GM18873 (cell line): Measurements from ENCODE around the gene KIF22.
"Not testable (repeated sequence)": the region's sequence is repeated elsewhere in the genome, so short reads cannot be mapped to it uniquely, and the experiment has no call there.

Experiments used
- ATAC-seq: cut with Tn5 transposase; IDR thresholded peaks from one replicate; pipeline ENCODE4 v1.9.1; 2021; ENCODE audit warnings: mild to moderate bottlenecking, moderate library complexity, moderate number of reproducible peaks; ENCODE audit not compliant: unreplicated experiment, low FRiP score

The KIF22 gene

DNA sequence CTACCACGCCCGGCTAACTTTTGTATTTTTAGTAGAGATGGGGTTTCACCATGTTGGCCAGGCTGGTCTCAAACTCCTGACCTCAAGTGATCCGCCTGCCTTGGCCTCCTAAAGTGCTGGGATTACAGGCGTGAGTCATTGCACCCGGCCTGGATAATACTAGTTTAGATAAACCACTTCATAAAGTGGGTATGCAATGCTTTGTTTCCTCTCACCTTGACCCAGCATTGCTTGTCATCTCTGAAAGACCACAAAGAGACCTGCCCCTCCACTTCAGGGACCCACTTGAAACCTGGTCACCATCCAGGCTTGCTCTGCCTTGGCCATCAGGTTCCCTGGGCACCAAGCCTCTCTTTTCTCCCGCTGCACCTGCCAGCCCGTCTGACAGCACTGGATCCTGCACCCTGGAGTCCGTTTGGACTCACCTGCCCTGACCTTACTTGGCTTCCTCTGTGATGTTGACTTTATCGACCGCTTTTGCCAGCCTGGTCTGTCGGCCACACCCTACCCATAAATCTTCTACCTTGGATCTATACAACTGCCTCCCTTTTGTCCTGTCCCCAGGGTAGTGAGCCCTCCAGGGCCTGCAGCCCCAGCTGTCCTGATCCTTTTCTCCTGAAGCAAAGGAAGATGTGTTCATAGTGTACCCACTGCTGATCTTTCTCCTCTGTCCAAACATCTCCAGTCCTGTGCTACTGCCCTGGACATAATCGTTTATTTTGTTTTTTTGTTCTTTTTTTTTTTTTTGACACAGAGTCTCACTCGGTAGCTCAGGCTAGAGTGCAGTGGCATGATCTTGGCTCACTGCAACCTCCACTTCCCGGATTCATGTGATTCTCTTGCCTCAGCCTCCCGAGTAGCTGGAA, 25.2 kb upstream of the KIF22 start:
- ATAC-seq: no peak

DNA sequence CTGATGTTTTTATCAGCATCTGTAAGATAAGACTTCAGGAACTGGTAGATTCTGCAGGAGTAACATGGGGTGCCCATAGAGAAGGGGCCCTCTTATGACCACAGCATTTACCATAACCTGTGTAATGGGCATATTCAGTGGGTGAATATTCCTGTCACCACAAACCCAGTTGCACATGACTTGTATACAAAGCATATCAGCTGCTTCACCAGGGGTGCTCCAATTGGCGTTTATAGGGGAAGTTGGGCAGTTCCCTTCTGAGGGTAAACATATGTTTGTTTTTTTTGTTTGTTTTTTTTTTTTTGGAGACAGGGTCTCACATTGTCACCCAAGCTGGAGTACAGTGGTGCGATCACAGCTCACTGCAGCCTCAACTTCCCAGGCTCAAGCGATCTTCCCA, 24.0 kb upstream of the KIF22 start:
- no peak for ATAC-seq

DNA sequence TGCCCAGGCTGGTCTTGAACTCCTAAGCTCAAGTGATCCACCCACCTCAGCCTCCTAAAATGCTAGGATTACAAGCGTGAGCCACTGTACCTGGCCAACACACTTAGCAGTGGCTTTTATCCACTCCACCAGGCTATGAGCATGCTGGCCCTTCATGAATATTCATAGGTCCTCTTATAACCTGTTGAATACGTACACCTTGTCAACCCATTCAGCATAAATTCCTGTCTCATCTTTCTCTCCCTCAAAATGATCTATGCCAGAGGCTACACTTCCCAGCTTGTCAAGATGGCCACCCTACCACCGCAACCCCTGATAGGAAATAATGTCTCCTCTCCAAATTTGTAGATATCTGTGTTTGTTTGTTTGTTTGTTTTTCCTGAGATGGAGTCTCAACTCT, 23.5 kb upstream of the KIF22 start:
- no peak for ATAC-seq

DNA sequence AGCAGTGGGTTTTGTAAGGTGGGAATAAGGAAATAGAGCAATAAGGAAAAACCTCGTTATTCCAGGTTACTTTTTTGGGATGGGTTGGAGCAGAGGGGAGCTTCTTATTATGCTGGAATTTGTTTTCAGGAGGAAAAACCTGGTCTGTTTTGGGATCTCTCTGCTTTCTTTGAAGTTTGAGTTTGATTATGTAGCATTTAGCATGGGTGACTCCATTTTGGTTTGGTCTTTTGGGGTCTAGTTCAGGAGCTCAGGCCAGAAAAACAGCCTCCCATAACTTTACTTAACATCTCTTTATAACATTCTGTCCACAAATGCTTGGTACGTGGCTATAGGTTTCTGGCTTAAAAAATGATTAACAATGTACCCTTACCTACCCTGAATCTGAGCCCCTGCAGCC, 21.0 kb upstream of the KIF22 start:
- no peak for ATAC-seq

DNA sequence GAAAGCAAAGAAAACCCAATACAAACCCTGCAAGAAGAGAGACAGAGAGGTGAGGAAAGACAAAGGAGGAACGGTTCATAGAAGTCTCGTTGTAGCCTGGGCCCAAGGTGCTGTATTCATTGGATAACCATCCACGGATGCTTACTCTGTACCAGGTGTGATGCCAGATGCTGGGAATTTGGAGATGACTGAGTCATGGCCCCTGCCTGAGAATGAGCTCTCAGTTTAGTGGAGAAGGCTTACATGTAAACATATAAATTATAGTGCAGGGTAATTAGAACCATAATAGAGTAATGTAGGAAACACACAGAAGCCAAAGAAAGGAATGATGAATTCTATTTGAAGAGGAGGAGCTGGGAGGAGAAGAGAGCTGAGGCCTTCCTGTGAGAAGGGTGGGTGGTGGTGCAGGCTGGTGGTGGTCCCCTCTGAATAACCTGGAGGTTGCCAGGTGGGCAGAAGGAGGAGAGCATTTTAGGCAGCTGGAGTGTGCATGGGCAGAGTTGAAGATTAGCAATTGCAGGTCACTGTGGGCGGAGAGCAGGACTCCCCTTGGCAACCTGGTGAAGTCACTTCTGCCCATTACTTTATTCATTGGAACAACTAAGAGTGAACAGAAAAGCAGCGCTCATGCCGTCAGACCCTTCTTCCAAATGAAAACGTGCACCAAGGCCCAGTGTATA, 20.2 kb upstream of the KIF22 start:
- no peak for ATAC-seq

DNA sequence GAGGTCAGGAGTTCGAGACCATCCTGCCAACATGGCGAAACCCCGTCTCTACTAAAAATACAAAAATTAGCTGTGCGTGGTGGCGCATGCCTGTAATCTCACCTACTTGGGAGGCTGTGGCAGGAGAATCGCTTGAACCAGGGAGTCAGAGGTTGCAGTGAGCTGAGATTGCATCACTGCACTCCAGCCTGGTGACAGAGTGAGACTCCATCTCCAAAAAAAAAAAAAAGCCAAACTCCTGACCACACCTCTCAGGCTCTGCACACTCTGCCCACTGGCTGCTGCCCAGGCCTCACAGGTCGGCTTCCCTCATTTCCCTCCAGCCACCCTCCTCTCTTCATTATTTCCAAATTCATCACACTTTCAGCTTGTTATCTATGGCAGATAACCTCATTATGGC, 18.2 kb upstream of the KIF22 start:
- not testable (repeated sequence) for ATAC-seq

DNA sequence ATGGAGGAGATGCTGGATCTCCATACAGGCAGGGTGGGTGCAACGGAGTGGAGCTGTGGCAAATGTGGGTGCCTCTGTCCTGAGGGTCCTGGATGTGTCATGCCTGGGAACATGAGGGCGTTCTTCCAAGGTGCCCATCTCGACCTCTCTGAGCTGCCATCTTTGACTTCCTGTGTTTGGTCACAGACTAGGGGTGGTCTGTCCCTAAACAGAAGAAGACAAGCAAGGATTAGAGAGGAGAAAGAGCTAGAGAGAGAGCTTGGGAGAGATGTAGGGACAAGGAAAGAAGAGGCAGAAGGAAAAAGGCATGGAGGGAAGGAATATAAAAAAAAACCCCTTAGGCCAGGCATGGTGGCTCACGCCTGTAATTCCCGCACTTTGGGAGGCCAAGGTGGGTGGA, 15.8 kb upstream of the KIF22 start:
- no peak for ATAC-seq

DNA sequence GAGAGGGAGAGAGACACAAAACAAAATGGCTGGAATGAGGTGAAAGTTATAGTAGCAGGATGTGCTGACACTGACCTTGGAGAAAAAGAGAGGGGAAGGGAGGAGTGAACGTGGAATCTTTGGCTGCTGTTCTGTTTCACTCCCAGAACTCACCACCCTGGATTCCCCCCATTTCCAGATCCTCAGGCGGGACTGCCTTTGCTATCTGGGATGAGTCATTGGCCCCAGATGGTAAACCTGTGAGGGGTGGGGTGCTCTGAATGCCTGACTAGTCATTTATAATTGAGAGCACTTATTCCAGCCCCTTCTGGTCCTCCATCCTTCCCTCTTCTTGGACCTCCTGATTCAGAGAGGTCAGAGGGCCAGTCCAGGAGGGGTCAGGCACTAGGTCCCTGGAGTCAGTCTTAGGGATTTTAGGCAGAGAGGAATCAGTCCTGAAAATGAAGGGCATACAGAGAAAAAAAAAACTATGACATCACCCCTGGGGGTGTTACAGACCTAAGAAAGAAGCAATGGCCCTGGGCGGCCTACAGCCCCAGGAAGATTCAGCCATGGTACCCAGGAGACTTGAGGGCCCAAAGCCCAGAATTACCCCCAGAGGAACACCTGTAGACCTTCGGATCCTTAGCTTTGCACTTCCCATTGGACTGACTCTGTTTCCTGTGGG, 14.7 kb upstream of the KIF22 start:
- ATAC-seq: no peak

DNA sequence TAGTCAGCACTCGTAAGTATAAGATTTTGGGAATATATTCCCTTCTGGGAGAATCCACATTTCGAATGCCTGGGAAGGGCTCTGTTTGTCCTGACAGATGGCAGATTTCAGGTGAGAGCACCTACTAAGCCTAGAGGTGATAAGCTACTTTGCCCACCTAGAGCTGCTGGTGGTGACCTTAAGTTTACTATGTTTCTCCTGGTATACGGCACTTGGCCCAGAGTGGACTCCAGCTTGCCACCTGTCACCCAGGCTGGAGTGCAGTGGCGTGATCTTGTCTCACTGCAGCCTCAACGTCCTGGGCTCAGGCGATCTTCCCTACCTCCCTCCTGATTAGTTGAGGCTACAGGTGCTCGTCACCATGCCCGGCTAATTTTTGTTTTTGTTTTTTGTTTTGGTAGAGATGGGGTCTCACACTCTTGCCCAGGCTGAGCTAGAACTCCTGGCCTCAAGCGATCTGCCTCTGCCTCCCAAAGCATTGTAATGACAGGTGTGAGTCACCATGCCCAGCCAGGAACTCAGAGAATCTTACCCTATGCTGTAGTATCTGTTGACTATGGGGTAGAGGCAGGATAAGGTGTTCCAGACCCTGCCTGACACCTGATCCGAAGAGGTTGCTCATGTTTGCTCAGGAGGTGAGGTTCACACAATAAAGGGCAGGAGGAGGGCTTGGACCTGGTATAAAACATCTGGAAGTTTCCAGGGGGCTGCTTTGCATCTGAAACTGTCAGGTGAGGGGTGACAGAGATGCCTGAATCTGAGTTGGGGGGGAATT, 12.8 kb upstream of the KIF22 start, which contains the start of gene ZG16:
TSS of gene ZG16 (plus strand) at position 681 of the 775 bp plus-strand sequence. CDS start 1,011 bp downstream, outside the sequence.
- no peak for ATAC-seq

DNA sequence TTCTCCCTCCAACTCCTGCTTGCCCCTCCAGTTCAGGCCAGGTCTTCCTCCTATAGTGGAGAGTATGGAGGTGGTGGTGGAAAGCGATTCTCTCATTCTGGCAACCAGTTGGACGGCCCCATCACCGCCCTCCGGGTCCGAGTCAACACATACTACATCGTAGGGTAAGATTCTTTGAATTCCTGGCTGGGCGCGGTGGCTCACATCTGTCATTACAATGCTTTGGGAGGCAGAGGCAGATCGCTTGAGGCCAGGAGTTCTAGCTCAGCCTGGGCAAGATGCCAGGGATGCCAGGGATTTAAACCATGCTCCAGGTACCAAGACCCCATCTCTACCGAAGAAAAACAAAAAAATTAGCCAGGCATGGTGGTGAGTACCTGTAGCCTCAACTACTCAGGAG, 11.1 kb upstream of the KIF22 start:
- ATAC-seq: no peak

DNA sequence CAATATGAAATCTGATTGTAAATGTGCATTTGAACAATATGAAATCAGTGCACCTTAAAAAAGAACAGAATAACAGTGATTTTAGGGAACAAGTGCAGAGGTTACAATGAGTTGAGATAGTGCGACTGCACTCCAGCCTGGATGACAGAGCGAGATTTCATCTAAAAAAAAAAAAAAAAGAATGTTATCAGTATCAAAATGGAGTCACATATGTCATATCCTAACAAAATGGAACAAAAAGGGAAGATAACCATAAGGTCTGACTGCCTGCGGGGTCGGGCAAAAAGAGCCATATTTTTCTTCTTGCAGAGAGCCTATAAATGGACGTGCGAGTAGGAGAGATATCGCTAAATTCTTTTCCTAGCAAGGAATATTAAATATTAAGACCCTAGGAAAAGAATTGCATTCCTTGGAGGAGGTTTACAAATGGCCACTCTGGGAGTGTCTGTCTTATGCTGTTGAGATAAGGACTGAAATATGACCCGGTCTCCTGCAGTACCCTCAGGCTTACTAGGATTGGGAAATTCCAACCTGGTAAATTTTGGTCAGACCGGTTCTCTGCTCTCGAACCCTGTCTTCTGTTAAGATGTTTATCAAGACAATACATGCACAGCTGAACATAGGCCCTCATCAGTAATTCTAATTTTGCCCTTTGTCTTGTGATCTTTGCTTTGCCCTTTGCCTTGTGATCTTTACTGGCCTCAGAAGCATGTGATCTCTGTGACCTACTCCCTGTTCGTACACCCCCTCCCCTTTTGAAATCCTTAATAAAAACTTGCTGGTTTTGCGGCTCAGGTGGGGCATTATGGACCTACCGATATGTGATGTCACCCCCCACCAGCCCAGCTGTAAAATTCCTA, 7.2 kb upstream of the KIF22 start:
- ATAC-seq: not testable (repeated sequence)

DNA sequence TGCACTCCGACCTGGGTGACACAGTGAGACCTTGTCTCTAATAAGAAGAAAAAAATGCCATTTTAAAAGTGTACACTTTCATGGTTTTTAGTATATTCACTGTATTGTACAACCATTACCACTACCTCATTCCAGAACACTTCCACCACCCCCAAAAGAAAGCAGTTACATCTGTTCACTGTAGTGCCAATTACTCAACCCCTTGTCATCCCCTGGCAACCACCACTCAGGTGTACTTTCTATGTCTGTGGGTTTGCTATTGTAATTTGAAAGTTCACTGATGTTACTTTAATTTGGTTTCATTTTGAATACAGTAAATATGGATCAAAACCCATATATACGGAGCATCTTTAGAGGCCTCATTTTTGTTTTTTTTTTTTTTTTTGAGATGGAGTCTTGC, 6.4 kb upstream of the KIF22 start:
- no peak for ATAC-seq

DNA sequence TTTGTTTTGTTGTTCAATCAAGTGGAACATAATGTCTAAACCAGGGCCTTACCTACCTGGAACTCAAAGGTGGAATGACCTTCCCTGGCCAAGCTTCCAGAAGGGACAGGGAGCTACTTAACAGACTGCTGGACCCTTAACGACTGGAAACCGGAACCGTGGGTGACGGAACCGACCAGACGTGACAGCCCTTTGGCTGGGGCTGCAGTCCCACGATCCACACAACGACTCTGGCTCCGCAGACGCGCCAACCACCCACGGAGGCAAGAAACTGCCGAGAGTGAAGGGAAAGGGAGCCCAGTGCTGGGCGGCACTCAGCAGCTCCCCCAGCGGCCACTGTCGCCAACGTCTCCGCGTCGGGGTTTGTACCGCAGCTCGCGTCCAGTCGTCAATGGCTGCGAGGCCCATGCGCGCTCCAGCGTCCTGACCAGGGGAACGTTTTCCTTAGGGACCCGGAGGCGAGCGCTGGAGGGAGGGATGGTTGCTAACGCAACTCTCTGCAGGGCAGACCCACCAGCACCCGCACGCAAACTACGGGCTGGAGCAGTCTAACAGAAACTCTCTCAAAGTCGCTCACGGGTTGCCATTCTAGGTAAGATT, 5.5 kb upstream of the KIF22 start:
- ATAC-seq: no peak

DNA sequence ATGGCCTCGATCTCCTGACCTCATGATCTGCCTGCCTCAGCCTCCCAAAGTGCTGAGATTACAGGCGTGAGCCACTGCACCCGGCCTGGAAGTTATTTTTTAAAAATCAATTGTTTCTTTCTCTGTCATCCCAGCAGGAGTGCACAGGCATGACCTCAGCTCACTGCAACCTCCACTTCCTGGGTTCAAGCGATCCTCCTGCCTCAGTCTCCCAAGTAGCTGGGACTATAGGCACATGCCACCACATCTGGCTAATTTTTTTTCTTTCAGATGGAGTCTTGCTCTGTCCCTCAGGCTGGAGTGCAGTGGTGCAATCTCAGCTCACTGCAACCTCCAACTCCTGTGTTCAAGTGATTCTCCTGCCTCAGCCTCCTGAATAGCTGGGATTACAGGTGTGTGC, 3.4 kb upstream of the KIF22 start:
- not testable (repeated sequence) for ATAC-seq

DNA sequence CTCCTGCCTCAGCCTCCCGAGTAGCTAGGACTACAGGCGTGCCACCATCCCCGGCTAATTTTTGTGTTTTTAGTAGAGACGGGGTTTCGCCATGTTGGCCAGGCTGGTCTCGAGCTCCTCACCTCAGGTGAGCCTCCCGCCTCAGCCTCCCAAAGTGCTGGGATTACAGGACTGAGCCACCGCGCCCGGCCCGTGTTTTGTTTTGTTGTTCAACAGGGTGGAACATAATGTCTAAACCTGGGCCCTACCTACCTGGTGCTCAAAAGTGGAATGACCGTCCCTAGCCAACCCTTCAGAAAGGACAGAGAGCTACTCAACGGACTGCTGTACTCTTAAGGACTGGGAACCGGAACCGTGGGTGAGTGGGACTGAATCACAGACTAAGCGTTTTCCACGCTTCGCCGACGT, 772 bp upstream of the KIF22 start:
- no peak for ATAC-seq

DNA sequence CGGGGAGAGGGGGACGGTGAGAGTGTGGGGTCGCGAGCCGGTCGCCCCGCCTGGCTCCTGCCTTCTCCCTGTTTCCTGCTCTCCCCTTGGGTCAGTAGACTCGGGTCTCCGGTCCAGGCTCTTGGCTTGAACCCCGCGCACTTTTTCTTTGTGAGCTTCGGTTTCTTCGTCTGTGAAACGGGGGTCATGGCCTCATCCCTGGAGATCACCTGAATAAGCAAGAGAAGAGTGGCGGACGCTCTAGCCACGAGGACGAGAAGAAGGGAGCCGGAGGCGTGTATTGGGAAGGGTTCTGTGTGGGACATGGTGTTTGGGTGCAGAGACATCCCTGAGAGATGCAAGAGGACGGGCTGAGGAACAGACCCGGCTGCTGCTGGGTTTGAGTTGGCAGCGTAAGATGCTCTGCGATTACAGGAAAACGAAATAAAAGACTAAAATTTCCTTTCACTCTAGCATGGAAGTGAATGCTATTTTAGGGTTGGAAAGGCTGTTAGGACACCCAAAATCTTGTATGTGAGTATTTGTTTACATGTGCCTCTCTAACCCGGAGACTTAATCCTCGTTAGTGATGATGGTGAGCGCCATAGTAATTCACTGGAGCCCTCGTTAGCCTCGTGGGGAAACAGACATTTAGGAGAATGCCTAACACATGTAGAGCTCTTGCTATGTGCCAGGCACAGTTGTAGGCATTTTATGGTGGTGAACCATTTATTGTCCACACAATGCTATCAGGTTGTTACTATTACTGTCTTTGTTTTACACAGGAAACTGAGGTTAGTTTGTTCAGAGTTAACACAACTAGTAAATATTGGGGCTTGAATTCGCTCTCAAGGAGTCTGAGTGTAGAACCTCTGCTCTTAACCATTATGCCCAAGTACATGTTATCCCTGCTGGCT, 646 bp downstream of the KIF22 start:
- no peak for ATAC-seq

DNA sequence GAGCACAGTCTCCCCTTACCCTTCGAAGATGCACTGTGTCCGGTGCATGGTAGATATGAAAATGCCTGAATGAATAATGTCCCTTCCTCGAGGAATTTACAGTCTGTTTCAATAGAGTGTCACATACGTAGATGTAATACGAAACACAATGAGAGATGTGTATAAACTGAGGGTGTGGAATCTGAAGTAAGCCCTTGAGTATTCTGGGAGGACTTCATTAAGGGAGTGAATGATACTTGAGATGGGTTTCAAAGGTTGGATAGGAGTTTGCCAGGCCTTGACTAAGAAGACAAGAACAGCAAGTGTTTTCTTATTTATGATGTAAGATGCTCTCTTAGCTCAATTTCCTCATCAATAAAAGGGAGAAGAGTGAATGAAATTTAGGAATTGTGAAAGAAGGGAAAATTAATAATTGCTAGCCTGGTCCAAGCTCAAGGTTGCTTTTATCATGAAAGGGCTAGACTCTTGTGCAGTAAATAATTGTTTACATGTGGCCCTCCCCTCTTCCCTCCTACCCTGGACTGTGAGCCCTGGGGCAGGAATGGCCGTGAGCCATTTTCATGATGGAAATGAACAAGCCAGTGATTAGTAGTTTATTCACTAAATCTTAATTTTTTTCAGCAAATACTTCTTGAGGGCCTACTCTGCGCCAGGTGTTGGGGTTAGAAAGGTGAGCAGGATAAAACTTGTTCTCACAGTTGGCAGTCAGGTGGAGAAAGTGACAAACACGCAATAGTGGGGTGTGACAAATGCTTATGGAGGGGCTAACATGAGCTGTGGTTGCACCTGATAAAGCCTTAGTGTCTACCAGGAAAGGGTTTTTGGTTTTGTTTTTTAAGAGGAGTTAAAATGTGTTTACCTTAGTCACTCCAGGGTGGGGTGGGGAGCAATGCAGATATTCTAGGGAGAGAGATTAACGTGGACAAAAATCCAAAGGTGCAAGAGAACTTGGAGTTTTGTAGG, 1.6 kb downstream of the KIF22 start:
- ATAC-seq: no peak
